AG04450 (cell line): Measurements from ENCODE around the gene KCNC4. TPM values are rescaled to one million over a fixed set of nuclear protein-coding genes. Genes with fewer than 3 reads are reported as not detected.

Experiments used
- CTCF ChIA-PET: fragments of 300-600, 350-600 bp; formaldehyde crosslinking; extraction: SDS; loops from one replicate; lab custom pipeline; 2022; ENCODE audit warnings: antibody characterized with exemption, inconsistent platforms; lab: Charles Lee
- POLR2A ChIA-PET: fragments of 350-600 bp; formaldehyde crosslinking; extraction: SDS; loops from one replicate; lab custom pipeline; 2021; ENCODE audit warnings: antibody characterized with exemption, inconsistent platforms; lab: Yijun Ruan, JAX
- DNase-seq: peaks from one replicate; pipeline ENCODE4 v3.0.0-alpha.2; 2011; ENCODE audit warnings: low read depth, low spot score
- H3K27ac ChIP-seq: one replicate; pipeline ENCODE4 v1.5.1; 2012; ENCODE audit warnings: low read depth, low read length, control low read depth
- H3K27me3 ChIP-seq: one replicate; pipeline ENCODE4 v1.6.0; 2012; ENCODE audit warnings: low read length; ENCODE audit not compliant: control insufficient read depth, insufficient read depth
- H3K4me3 ChIP-seq: 2 replicates; pipeline ENCODE4 v1.5.1; 2011; ENCODE audit warnings: mild to moderate bottlenecking, low read depth, low read length, control low read depth
- H3K9me3 ChIP-seq: 2 replicates; pipeline ENCODE4 v1.5.1; 2012; ENCODE audit warnings: low read length; ENCODE audit not compliant: control insufficient read depth, insufficient read depth
- polyA plus RNA-seq: library from polyadenylated mRNA; depleted of rRNA; stranded (reverse); fragments of >200 nt; gene quantifications from 2 replicates; pipeline ENCODE4 v1.2.3, GENCODE V29; 2011
- TF ChIP-seq, protein P1 (sequence below): IDR thresholded peaks from 2 replicates; pipeline ENCODE4 v1.5.1; 2011; ENCODE audit warnings: low read depth, low read length, control low read depth, inconsistent platforms

The KCNC4 gene
- polyA plus RNA-seq, 1 experiment, result 0.36 TPM

DNA sequence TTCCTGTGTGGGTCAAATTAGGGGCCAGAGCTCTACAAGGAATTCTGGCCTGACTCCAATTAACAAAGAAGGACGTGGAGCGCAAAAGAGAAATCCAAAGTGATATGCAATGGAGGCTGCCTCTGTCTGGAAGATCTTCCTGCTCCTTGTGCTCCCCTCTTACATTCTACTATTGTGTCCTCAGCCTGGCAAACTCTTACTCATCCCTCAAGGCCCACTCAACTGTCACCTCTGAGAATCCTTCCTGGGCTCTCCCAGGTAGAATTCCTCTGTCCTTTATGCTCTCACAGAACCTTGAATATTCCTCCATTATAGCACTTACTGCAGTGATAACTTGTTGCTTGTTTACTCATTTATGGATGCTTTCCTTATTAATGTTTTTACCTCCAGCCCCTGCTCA is 31.4 kb downstream of the KCNC4 start:
- peaks cover 14% of the 10 kb centered on the region for H3K27me3 ChIP-seq
- H3K4me3 ChIP-seq, result no peak overlapping the region
- H3K9me3 ChIP-seq, result no peaks in the 10 kb centered on the region
- H3K27ac ChIP-seq, result no peak overlapping the region
- TF ChIP-seq, protein P1, sequence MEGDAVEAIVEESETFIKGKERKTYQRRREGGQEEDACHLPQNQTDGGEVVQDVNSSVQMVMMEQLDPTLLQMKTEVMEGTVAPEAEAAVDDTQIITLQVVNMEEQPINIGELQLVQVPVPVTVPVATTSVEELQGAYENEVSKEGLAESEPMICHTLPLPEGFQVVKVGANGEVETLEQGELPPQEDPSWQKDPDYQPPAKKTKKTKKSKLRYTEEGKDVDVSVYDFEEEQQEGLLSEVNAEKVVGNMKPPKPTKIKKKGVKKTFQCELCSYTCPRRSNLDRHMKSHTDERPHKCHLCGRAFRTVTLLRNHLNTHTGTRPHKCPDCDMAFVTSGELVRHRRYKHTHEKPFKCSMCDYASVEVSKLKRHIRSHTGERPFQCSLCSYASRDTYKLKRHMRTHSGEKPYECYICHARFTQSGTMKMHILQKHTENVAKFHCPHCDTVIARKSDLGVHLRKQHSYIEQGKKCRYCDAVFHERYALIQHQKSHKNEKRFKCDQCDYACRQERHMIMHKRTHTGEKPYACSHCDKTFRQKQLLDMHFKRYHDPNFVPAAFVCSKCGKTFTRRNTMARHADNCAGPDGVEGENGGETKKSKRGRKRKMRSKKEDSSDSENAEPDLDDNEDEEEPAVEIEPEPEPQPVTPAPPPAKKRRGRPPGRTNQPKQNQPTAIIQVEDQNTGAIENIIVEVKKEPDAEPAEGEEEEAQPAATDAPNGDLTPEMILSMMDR, result no peak
- no peak for DNase-seq
- ChIA-PET POLR2A (interaction anchor here (0.6 kb wide), 1 partner anchor 77 kb away, joined by 7 read pairs; no protein-coding TSS in a partner anchor), CTCF (interaction anchor here (0.9 to 1.2 kb wide), 3 partner anchors 34 to 72 kb away, joined by 3 read pairs; no protein-coding TSS in a partner anchor)

DNA sequence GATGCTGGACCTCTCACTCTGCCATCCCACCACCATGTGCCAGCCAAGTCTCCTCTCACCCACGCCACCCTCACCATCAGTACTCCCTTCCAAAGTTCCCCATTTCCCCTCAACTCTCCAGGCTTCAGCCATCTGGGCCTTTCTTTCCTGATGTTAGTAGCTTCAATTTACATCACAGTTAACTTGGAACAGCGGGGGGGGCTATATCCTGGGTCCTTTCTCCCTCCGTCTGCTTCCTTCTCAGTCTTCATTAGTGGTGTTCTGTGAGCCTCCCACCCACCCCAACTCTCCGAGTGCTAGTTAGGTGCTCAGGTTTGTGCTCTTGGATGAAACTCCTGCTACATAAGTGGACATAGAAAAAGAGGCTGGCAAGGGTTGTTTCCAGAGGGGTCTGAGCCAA is 31.9 kb downstream of the KCNC4 start:
- Histone ChIP-seq H3K27ac (no peak overlapping the region), H3K9me3 (no peaks in the 10 kb centered on the region), H3K27me3 (peaks cover 16% of the 10 kb centered on the region), H3K4me3 (no peak overlapping the region)
- CTCF ChIA-PET, result interaction anchor here (1.2 kb wide), 1 partner anchor 71 kb away, joined by 3 read pairs; no protein-coding TSS in a partner anchor
- TF ChIP-seq, protein P1, result no peak
- POLR2A ChIA-PET, result no interaction called here
- no peak for DNase-seq

DNA sequence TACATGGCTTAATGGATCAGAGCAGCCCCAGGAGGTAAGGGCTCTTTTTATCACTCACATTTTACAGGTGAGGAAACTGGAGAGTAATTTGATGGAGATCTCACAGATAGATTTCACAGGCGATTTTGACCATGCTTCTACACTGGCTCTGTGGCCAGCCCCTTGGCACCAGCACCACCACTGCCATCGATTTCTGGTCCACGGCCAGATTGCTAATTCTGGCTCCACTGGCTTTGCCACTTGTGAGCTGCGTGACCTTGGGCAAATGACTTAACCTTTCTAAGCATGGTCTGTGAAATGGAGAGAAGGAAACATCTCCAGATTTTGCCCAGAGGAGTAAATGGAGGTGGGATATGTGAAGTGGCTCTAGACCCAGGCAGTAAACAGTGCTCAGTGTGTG is 32.6 kb downstream of the KCNC4 start:
- ChIA-PET POLR2A (no interaction called here), CTCF (interaction anchor here (1.2 kb wide), 1 partner anchor 70 kb away, joined by 3 read pairs; no protein-coding TSS in a partner anchor)
- no peak overlapping the region for H3K27ac ChIP-seq
- H3K4me3 ChIP-seq, result no peak overlapping the region
- DNase-seq, result no peak
- H3K9me3 ChIP-seq, result no peaks in the 10 kb centered on the region
- TF ChIP-seq, protein P1, result no peak
- peaks cover 16% of the 10 kb centered on the region for H3K27me3 ChIP-seq

DNA sequence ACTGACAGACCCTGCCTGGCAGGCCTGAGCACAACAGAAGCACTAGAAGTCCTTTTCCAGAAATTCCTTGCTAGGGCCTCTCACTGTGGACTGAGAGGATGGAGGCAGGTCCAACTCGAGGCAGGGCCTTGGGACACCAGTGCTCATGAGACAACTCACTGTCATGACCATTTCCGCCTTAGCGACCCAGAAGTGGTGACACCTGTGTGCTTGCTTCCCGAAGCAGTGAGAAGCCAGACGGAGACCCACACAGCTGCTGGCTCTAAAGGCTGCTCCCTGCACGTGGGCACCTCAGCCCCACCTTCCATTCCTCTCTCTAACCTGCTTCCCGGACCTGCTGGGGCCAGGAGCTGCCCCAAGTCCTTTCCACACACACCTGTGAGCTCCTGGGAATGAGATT is 33.0 kb downstream of the KCNC4 start:
- TF ChIP-seq, protein P1, result no peak
- Histone ChIP-seq H3K9me3 (no peaks in the 10 kb centered on the region), H3K27ac (no peak overlapping the region), H3K4me3 (no peak overlapping the region), H3K27me3 (peaks cover 16% of the 10 kb centered on the region)
- POLR2A ChIA-PET, result no interaction called here
- CTCF ChIA-PET, result no interaction called here
- no peak for DNase-seq

DNA sequence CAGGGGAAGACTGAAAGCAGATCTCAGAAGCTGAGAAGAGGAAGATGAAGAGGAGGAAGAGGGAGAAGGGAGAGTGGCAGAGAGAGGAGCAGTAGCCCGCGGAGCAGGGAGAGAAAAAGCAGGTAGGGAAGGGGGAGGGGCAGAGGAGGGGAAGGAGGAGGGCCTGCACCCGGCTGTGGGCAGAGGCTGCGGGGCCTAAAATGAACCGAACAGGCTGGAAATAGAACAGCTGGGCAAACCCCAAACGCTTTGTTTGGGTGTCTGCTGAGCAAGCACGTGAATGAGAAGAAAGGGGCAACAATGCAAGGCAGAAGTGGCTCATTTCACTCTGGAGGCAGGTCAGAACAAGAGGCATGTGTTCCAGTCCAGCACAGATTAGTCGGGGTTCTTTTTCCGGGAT is 33.5 kb downstream of the KCNC4 start:
- Histone ChIP-seq H3K27ac (no peak overlapping the region), H3K27me3 (peaks cover 16% of the 10 kb centered on the region), H3K9me3 (no peaks in the 10 kb centered on the region), H3K4me3 (no peak overlapping the region)
- DNase-seq, result no peak
- TF ChIP-seq, protein P1, result no peak
- ChIA-PET POLR2A (no interaction called here), CTCF (no interaction called here)
